VCaP (cell line): ENCODE measurements around the gene IL21R.

Experiments
- H3K27ac ChIP-seq: fragments of 450-650 bp; 2 replicates; pipeline ENCODE4 v1.5.1; 2017
- TF ChIP-seq, protein P1 (sequence below): fragments of 450-650 bp; conservative IDR thresholded peaks from 2 replicates; pipeline ENCODE4 v1.5.1; 2017; ENCODE audit warnings: mild to moderate bottlenecking, moderate library complexity

Gene IL21R

DNA sequence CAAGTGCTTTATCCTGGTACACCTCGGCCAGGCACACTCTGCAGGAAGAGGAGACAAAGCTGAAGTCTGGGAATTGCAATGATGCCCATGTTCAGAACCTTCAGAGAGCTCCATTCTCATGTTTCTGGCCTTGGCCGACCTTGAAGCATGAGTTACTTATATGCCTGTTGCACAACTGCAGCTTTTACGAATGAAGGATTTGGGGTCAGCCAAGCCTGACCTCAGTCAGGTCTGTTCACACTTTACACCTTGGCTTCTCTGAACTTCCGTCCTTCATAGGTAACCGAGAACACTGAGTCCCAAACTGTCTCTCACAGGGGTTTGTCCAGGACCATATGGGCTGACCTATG, 81.1 kb downstream of the IL21R start:
- TF ChIP-seq, protein P1, sequence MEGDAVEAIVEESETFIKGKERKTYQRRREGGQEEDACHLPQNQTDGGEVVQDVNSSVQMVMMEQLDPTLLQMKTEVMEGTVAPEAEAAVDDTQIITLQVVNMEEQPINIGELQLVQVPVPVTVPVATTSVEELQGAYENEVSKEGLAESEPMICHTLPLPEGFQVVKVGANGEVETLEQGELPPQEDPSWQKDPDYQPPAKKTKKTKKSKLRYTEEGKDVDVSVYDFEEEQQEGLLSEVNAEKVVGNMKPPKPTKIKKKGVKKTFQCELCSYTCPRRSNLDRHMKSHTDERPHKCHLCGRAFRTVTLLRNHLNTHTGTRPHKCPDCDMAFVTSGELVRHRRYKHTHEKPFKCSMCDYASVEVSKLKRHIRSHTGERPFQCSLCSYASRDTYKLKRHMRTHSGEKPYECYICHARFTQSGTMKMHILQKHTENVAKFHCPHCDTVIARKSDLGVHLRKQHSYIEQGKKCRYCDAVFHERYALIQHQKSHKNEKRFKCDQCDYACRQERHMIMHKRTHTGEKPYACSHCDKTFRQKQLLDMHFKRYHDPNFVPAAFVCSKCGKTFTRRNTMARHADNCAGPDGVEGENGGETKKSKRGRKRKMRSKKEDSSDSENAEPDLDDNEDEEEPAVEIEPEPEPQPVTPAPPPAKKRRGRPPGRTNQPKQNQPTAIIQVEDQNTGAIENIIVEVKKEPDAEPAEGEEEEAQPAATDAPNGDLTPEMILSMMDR: no peak

DNA sequence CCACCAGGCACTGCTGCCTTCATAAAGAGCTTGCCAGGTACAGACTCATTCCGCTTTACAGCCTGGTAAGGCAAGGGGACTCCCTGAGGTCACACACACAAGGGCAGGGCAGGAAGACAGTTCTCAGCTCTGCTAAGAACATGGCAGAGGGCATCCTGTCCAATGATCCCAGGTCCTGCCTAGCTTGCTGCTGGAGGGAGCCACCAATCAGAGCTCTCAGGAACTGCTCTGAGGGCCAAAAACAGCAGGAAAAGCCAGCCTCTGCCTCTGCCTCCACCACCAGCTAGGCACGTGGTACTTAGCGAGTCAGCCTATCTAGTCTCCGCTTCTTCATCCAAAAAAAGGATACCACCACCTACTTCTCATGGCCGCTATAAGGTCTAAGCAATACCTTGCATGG, 81.7 kb downstream of the IL21R start:
- TF ChIP-seq, protein P1: no peak
- H3K27ac ChIP-seq: no peak overlapping the region

More for the DNA sequence above, 81.1 kb downstream of the IL21R start:
- no peak overlapping the region for H3K27ac ChIP-seq

DNA sequence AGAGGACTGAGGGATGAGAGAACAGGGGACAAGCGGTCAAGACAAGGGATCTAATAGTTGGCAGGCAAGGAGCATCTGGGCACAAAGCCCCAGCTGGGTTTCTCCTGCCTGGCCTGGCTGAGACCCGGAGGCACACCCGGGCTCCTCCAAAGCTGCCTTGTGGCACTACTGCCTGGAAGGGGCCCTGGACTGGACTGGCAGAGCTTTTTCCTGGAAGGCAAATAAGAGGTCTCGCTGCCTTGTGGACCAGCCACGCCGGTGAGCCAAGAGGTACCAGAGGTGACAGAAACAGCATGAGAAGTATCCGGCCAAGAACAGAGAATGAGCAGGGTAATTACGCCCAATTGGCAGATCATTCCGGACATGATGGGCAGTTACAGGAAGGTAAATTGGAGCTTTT, 83.2 kb downstream of the IL21R start:
- TF ChIP-seq, protein P1: no peak

DNA sequence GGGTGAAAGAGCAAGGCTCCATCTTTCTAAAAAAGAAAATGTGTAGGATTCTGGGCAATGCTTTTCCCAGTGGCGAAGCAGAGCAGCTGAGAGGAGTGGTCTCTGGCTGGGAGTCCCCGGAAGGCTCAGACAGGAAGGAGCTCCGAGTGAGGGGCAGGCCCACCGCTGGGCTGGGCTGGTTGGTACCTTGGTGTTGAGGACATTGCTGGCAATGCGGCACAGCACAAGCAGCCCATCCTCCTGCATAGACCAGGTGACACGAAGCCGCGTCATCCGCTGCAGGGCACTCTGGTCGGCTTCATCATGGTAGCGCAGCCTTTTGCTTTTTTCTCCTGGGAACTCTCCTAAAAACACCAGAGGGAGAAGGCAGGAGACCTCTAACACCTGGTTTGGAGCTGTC, 83.8 kb downstream of the IL21R start:
- no peak overlapping the region for H3K27ac ChIP-seq
- TF ChIP-seq, protein P1: no peak

More for the DNA sequence above, 83.2 kb downstream of the IL21R start:
- no peak overlapping the region for H3K27ac ChIP-seq

DNA sequence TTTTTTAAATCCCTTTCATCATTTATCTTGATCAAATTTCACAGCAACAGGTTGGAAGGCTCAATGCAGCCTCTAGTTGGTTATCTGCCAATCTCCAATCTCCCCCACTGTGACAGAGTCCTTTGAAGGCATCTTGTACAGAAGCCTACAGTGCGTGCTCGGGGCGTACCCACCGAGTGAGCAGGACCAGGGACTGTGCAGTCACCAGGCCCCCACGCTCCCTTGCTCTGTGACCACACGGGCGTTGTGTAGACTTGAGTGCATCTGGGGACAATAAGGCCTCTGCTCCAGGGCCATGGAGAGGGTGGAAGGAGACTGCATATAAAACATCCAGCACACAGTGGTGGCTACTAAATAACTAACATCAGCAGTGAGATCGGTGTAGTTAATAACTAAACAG, 84.4 kb downstream of the IL21R start:
- no peak overlapping the region for H3K27ac ChIP-seq
- TF ChIP-seq, protein P1: no peak

DNA sequence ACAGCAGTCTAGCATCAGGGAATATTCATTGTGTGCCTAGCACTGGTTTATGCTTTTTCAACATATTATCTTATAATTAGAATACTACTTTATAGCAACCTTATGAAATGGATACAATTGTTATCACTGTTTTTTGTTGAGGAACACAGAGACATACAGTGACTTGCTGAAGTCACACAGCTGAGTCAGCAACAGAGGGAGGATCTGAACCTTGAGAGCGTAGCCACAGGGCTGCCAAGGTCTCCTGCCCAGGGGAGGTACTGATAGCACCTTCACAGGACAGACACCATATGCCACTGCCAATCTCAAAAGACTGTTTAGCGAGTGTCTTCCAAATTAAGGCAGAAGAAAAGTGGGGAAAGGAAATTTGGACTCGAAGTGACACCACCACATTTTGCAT, 84.8 kb downstream of the IL21R start:
- TF ChIP-seq, protein P1: no peak
- no peak overlapping the region for H3K27ac ChIP-seq

DNA sequence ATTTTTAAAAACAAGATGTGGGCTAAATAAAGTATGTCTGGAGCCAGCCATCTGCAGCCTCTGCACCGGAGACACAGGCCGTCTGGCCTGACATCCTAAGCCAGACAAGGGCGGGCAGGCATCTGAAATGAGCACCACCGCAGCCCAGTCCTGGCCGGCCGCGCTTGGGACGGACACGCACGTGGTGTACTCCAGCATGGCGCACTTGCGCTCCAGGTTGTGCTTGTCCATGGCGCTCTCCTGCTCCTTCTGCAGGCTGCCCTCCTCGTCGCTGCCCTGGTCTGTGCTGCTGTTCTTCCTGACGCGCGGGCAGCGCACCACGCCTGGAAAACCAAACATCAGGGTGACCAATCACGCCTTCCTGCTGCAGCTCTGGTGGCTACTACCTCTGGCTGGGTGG, 87.4 kb downstream of the IL21R start:
- TF ChIP-seq, protein P1: no peak
- H3K27ac ChIP-seq: no peak overlapping the region

DNA sequence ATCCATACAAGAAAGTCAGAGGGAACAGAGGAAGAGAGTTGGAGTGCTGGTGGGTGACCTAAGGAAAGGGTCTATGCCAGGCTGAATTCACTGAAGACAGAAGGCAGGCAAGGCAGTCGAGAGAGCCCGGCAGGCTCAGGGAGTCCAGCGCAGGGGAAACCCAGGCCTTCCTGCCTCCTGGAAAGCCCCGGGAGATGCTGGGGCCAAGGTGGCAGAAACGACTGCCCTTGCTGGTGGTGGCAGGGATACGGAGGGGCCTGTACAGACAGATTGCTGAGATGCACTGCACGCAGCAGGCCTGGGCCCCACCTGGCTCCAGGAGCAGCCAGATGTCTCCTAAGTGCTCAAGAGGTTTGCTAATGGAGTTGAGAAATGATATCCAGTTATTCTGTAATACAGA, 87.9 kb downstream of the IL21R start:
- H3K27ac ChIP-seq: no peak overlapping the region
- TF ChIP-seq, protein P1: no peak
